DOHH2 (cell line): ENCODE measurements around the gene SCAPER.

Source experiments
- H3F3A ChIP-seq: fragments of 200-600 bp; sonication (generic), shearing (Covaris generic); 2 replicates; pipeline ENCODE4 v1.6.0; 2016; ENCODE audit warnings: antibody characterized with exemption, mild to moderate bottlenecking; ENCODE audit not compliant: control insufficient read depth, insufficient read depth
- H3K27ac ChIP-seq: fragments of 200-600 bp; sonication (generic); 2 replicates; pipeline ENCODE4 v1.5.1; 2014; ENCODE audit warnings: low read depth, mild to moderate bottlenecking, low read length, moderate library complexity
- H3K27me3 ChIP-seq: fragments of 200-600 bp; sonication (generic); 2 replicates; pipeline ENCODE4 v1.6.1; 2014; ENCODE audit warnings: mild to moderate bottlenecking, low read length, mixed read lengths; ENCODE audit not compliant: control insufficient read depth
- H3K36me3 ChIP-seq: fragments of 200-600 bp; sonication (generic); 2 replicates; pipeline ENCODE4 v1.6.1; 2014; ENCODE audit warnings: mild to moderate bottlenecking, low read length, moderate library complexity, mixed read lengths; ENCODE audit not compliant: control insufficient read depth
- H3K4me1 ChIP-seq: fragments of 200-600 bp; sonication (generic); 2 replicates; pipeline ENCODE4 v1.6.1; 2014; ENCODE audit warnings: mild to moderate bottlenecking, low read length, mixed read lengths; ENCODE audit not compliant: control insufficient read depth
- H3K4me2 ChIP-seq: fragments of 200-600 bp; sonication (generic); 2 replicates; pipeline ENCODE4 v1.6.0; 2014; ENCODE audit warnings: mild to moderate bottlenecking, low read length, moderate library complexity
- H3K4me3 ChIP-seq: fragments of 200-600 bp; sonication (generic); 2 replicates; pipeline ENCODE4 v1.5.1; 2014; ENCODE audit warnings: mild to moderate bottlenecking, low read length, mixed read lengths
- H3K79me2 ChIP-seq: fragments of 200-600 bp; sonication (generic); 2 replicates; pipeline ENCODE4 v1.6.1; 2014; ENCODE audit warnings: mild to moderate bottlenecking, low read length, mixed read lengths; ENCODE audit not compliant: control insufficient read depth
- H3K9me2 ChIP-seq: fragments of 200-600 bp; sonication (generic); replicated peaks from 2 replicates; pipeline ENCODE4 v1.6.1; 2014; ENCODE audit warnings: mild to moderate bottlenecking, low read length, mixed read lengths; ENCODE audit not compliant: control insufficient read depth
- H3K9me3 ChIP-seq: fragments of 200-600 bp; sonication (generic); 2 replicates; pipeline ENCODE4 v1.6.1; 2014; ENCODE audit warnings: antibody characterized with exemption, low read length, mixed read lengths; ENCODE audit not compliant: control insufficient read depth, insufficient read depth
- H4K20me1 ChIP-seq: fragments of 200-600 bp; sonication (generic); 2 replicates; pipeline ENCODE4 v1.6.0; 2014; ENCODE audit warnings: low read depth, mild to moderate bottlenecking, antibody characterized with exemption, low read length, moderate library complexity; ENCODE audit not compliant: control insufficient read depth, insufficient read depth
- CTCF ChIP-seq: fragments of 200-600 bp; sonication (generic); IDR thresholded peaks from one replicate; pipeline ENCODE4 v1.5.1; 2014; ENCODE audit warnings: antibody characterized with exemption, mild to moderate bottlenecking, low read depth, low read length; ENCODE audit not compliant: poor library complexity, severe bottlenecking
- EZH2phosphoT487 ChIP-seq: fragments of 200-600 bp; sonication (generic); IDR thresholded peaks from 2 replicates; pipeline ENCODE4 v1.6.1; 2017; ENCODE audit warnings: borderline replicate concordance, mild to moderate bottlenecking, antibody characterized with exemption, low read length, moderate library complexity, mixed read lengths

The SCAPER gene

GRCh38 chr15:76905013-76905839, at the start of gene SCAPER:
SCAPER (minus strand) TSS chr15:76905340; CDS start chr15:76883817, 21,523 bp downstream.
- Histone ChIP-seq H3K4me3 (peak within 1 kb of the TSS; percentile 85), H3K79me2 (no peaks in the 10 kb centered on the region), H3K4me1 (peaks cover 26% of the 10 kb centered on the region), H3F3A (peaks cover 9% of the 10 kb centered on the region; the same call in 1 of the 2 replicates), H3K4me2 (peak within 1 kb of the TSS; percentile 94), H3K27ac (no peak within 1 kb of the TSS), H3K27me3 (peaks cover 11% of the 10 kb centered on the region), H3K9me2 (no peaks in the 10 kb centered on the region), H4K20me1 (no peaks in the 10 kb centered on the region), H3K36me3 (no peaks in the 10 kb centered on the region), H3K9me3 (no peaks in the 10 kb centered on the region)
- TF ChIP-seq CTCF (no peak), EZH2phosphoT487 (no peak)

GRCh38 chr15:76954744-76955143, 49.6 kb upstream of the SCAPER start:
- Histone ChIP-seq H4K20me1 (no peaks in the 10 kb centered on the region), H3K27me3 (peaks cover 9% of the 10 kb centered on the region), H3K4me1 (peaks cover 3% of the 10 kb centered on the region; the same call in 1 of the 2 replicates), H3K4me2 (no peak overlapping the region), H3F3A (no peaks in the 10 kb centered on the region), H3K27ac (no peak overlapping the region), H3K79me2 (no peaks in the 10 kb centered on the region), H3K36me3 (peaks cover 6% of the 10 kb centered on the region), H3K9me2 (no peaks in the 10 kb centered on the region), H3K4me3 (no peak overlapping the region), H3K9me3 (no peaks in the 10 kb centered on the region)
- no peak for TF ChIP-seq CTCF
- TF ChIP-seq EZH2phosphoT487: no peak

- Histone ChIP-seq H3K4me3 (no peak overlapping the region), H3K9me2 (no peaks in the 10 kb centered on the region), H3K9me3 (no peaks in the 10 kb centered on the region), H3K36me3 (peaks cover 6% of the 10 kb centered on the region), H3K27me3 (peaks cover 9% of the 10 kb centered on the region), H4K20me1 (no peaks in the 10 kb centered on the region), H3K4me2 (no peak overlapping the region), H3K79me2 (no peaks in the 10 kb centered on the region), H3K4me1 (peaks cover 3% of the 10 kb centered on the region; the same call in 1 of the 2 replicates), H3K27ac (no peak overlapping the region), H3F3A (no peaks in the 10 kb centered on the region)
- TF ChIP-seq CTCF: no peak
- TF ChIP-seq EZH2phosphoT487: no peak
Observed at GRCh38 chr15:76953913-76954312, 48.8 kb upstream of the SCAPER start.
